HG03378 (cell line): ENCODE data around the gene NHLH2.

Experiments used
- ATAC-seq: cut with Tn5 transposase; IDR thresholded peaks from one replicate; pipeline ENCODE4 v1.9.1; 2021; ENCODE audit warnings: mild to moderate bottlenecking, moderate library complexity; ENCODE audit not compliant: unreplicated experiment

Gene NHLH2

DNA sequence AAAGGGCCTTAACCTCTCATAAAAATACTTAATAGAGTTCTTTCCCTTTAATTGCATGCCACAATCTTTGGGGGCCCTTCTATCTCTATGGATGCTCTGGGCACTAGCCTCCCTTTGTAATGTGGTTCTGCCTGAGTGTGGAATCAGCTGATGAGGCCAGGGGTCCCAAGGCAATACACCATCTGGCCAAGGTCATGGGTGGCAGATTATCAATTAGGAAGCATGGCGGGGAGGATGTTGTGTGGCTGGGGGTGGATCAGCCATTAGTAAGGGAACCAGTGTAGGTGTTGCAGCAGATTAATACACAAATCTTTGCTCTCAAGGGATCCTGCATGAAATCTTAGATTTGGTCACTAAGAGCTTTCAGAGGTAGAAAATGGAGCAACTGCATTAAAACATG lies 35.3 kb downstream of the NHLH2 start:
- ATAC-seq: no peak

DNA sequence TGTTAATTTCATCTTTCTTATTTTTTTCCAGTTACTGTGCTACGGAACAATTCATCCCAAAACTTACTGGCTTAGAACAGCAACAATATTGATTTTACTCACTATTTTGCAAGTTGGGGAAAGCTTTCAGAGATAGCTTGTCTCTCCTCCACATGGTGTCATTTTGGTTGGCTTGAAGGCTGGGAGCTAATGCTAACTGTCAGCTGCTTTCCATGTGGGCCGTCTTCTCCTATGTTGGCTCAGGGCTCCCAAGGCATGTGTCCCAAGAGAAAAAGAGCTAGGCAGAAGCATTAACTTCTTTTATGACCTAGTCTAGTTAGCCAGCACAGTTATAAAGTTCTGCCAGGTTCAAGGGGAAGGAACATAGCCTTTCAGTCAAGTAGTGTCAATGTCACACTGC lies 38.5 kb downstream of the NHLH2 start:
- ATAC-seq: no peak

DNA sequence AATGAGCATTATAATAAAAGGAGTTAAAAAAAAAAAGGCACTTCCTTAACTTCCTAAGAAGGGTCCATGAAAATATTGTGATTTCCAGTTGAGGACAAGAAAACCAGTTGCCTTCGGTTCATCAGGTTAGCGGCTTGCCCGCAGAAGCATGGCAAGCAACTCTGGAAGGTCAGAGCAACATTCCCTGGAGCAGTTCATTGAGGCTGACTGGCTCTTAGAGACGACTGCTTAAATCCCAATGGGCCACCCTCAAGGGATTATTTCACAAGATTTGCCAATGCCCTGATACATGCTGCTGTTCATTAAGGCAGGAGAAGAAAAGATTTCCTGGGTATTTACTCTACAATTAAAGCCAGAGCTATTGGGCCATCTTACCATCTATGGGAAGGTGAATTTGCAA lies 43.4 kb downstream of the NHLH2 start:
- ATAC-seq: no peak

DNA sequence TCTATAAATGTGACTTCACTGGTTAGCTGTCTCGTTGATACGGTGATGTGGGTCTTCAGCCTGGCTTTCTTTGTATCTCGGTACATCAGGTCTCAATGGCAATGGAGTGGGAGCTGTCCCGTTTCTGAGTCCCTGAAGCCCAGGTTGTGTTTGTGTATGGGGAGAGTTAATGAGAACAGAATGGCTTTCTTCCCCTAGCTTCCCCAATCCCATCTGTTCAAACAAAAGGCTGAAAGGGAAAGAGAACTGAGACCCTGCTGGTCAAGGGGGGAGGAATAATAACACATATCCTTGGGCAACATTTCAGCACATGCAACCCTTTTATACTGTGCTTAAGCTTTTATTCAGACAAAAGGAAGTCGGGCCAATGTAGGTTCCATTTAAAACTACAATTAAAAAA lies 44.0 kb downstream of the NHLH2 start:
- no peak for ATAC-seq

DNA sequence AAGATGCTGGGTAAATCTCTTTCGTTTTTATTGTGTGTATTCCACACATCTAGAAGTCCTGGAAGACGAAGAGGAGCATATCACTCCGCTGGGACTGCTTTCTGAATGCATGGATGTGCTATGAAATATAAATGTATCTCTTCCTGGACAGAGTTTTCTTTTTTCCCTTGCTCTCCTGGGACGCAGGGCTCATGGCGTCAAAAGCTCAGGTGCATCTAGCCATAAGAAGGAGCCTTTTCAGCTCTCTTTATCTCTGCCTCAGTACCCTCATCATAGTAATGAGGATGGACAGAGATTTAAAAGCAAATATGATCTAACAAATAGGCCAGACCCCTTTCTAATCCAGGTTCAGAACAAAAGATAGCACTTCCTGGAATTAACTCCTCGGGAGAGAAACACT lies 44.9 kb downstream of the NHLH2 start:
- ATAC-seq: no peak

DNA sequence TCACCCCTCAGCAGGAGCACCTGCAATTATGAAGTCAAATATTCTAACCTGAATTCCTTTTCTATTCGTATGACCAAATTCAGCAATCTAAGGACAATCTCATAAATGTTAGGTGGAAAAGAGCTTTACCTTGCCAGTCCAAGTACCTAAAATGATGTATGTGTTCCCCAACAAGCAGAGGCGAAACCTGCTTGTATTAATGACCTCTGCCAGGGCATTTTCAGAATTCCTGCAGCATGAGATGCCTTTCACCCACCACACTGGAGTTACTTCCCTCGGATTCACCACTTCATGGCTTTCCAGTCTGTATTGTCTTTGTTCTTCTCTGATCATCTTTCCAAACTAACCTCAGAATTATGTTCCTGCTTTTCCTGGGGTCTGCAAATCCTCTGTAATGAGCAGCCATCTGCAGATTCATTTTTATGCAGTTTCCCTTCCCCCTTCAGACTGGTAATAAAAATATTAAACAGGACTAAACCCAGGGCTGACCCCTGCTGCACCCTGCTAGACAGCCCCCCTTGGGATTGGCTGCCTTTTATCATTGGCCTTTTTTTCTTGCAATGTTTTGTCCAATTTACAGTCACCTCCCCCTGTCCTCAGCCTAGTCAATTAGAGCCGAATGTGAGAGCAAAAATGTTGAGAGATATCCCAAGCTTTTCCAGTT lies 45.8 kb downstream of the NHLH2 start:
- no peak for ATAC-seq

DNA sequence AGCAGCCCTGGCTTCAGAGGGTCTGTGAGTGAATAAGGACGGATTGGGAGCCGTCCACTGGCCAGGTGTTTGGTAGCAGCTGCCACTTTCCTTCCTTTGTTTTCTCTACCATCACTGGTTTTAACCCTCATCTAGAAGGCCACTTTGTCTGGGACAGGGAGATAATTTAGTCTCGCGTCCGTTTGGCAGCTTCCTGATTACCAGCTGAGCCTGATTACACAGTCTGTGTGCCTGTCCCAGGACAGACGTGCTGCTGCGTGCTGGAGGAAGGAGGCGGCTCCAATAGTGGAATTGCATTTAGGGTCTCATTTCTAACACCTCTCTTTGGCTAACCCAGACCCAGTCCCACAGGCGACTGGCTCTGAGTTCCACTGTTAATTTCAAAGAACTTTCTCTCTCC lies 47.8 kb downstream of the NHLH2 start:
- no peak for ATAC-seq

DNA sequence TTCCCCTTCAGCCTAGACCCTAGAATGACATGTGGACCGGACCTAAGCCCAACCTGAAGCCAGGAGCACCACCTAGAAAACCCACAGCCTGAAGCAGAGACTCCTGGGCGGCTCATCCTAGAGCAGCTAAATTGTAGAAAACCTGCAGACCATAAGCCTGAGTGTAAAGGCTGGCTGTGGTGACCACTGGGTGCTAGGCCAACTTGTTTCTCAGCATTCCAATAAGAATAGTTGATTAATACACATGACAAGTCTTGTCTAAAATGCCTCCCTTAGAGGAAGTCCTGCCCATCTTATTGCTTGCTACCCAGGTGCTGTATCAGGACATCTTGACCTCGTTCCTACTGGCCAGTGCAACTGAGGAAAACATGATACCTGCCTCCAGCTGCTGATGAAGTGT lies 49.1 kb downstream of the NHLH2 start:
- no peak for ATAC-seq

DNA sequence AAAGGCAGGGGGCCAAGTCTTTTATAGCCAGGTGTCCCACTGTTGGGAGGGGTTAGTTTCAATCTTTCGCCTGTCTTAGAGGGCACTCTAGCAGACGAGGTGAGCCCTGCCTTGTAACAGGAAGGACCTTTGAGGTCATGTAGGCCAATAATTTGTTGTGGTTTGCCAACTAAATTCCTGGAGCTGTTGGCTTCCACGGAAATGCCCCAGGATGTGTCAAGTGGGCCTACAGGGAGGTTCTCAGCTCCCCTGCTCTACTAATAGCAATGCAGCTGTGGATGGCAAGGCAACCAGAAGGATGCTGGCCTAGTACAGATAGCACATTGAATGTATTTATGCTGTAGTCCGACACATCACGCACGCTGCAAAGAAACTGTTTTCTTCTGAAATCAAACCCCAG lies 50.1 kb downstream of the NHLH2 start:
- no peak for ATAC-seq

DNA sequence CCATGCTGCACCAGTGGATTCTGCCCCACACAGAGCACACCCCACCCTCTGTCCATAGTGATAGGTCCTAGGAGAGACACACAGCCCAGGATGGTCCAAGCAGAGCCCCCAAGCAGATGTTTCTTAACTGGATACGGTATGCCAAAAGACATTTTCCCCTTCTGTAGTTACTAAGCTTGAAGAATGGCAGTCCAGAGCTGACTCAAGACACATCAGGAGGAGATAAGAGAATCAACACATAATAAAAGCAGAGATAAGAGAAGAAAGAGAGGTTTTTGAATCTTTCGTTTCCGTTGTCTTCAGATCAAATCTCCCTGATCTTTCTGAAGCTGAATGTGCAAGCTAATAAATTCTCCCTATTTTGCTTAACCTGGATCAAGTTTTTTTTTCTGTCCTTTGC lies 50.6 kb downstream of the NHLH2 start:
- ATAC-seq: no peak
